IMR-90 (cell line): ENCODE results near the gene SYNE1. TPM values are rescaled to one million over a fixed set of nuclear protein-coding genes. Genes with fewer than 3 reads are reported as not detected.
A peak's percentile ranks its signal among the peaks of the same experiment; 100 is the strongest.
"Not testable (repeated sequence)": the region's sequence is repeated elsewhere in the genome, so short reads cannot be mapped to it uniquely, and the experiment has no call there.

Experiments
- ATAC-seq: fragments of 200-7000 bp; cut with Tn5 transposase; 2 replicates; pipeline ENCODE4 v1.9.1; 2020; ENCODE audit warnings: low read depth, mild to moderate bottlenecking, moderate library complexity
- BruUV-seq: library from RNA; stranded (reverse); fragments of 400-500 nt; replicated peaks from 2 replicates; lab custom pipeline; 2021; lab: Mats Ljungman, UMichigan
- CTCF ChIA-PET: fragments of 300-600 bp; formaldehyde crosslinking; extraction: SDS; loops from one replicate; lab custom pipeline; 2021; ENCODE audit warnings: antibody characterized with exemption; lab: Yijun Ruan, JAX
- POLR2A ChIA-PET: fragments of 300-600 bp; sonication (Branson Sonifier 250); formaldehyde crosslinking; loops from one replicate; lab custom pipeline; 2022; ENCODE audit warnings: antibody characterized with exemption; ENCODE audit not compliant: unreplicated experiment; lab: Charles Lee
- DNase-seq: peaks from one replicate; pipeline ENCODE4 v3.0.0; 2013
- H2AFZ ChIP-seq: replicated peaks from 2 replicates; pipeline ENCODE3; 2013; ENCODE audit warnings: low read length, mild to moderate bottlenecking; ENCODE audit not compliant: poor library complexity
- H2AK5ac ChIP-seq: 2 replicates; pipeline ENCODE4 v1.6.1; 2013; ENCODE audit warnings: low read depth, low read length, inconsistent platforms
- H2AK9ac ChIP-seq: replicated peaks from 2 replicates; pipeline ENCODE3; 2013; ENCODE audit warnings: mild to moderate bottlenecking, low read depth, low read length, moderate library complexity; ENCODE audit not compliant: poor library complexity
- H2BK120ac ChIP-seq: 2 replicates; pipeline ENCODE4 v1.6.1; 2013; ENCODE audit warnings: low read depth, low read length, inconsistent platforms
- H2BK15ac ChIP-seq: 3 replicates; pipeline ENCODE4 v1.6.1; 2013; ENCODE audit warnings: low read depth, low read length, inconsistent platforms
- H2BK20ac ChIP-seq: 2 replicates; pipeline ENCODE4 v1.6.1; 2013; ENCODE audit warnings: low read depth, mild to moderate bottlenecking, inconsistent platforms, low read length, moderate library complexity
- H2BK5ac ChIP-seq: 2 replicates; pipeline ENCODE4 v1.6.1; 2013; ENCODE audit warnings: mild to moderate bottlenecking, low read depth, low read length, inconsistent platforms; ENCODE audit not compliant: poor library complexity, severe bottlenecking
- H3K14ac ChIP-seq: replicated peaks from 2 replicates; pipeline ENCODE4 v1.6.1; 2013; ENCODE audit warnings: low read depth, low read length, inconsistent platforms
- H3K18ac ChIP-seq: 2 replicates; pipeline ENCODE4 v1.6.1; 2013; ENCODE audit warnings: low read depth, low read length, control low read depth
- H3K23ac ChIP-seq: 2 replicates; pipeline ENCODE4 v1.6.1; 2013; ENCODE audit warnings: low read depth, low read length, inconsistent platforms
- H3K27ac ChIP-seq: 2 replicates; pipeline ENCODE4 v1.5.1; 2013; ENCODE audit warnings: mild to moderate bottlenecking, control low read depth, low read length; ENCODE audit not compliant: insufficient read depth
- H3K27me3 ChIP-seq: 2 replicates; pipeline ENCODE4 v1.6.1; 2013; ENCODE audit warnings: low read length; ENCODE audit not compliant: control insufficient read depth, insufficient read depth
- H3K36me3 ChIP-seq: 2 replicates; pipeline ENCODE4 v1.6.1; 2013; ENCODE audit warnings: low read length, mixed read lengths; ENCODE audit not compliant: control insufficient read depth, insufficient read depth
- H3K4ac ChIP-seq: 2 replicates; pipeline ENCODE4 v1.6.1; 2013; ENCODE audit warnings: low read depth, low read length, inconsistent platforms
- H3K4me1 ChIP-seq: 2 replicates; pipeline ENCODE4 v1.6.1; 2013; ENCODE audit warnings: low read length, mixed read lengths; ENCODE audit not compliant: control insufficient read depth, insufficient read depth
- H3K4me2 ChIP-seq: 2 replicates; pipeline ENCODE4 v1.6.1; 2013; ENCODE audit warnings: low read depth, mild to moderate bottlenecking, control low read depth, low read length, moderate library complexity
- H3K4me3 ChIP-seq: 2 replicates; pipeline ENCODE4 v1.5.1; 2013; ENCODE audit warnings: low read depth, mild to moderate bottlenecking, control low read depth, low read length, moderate library complexity; ENCODE audit not compliant: insufficient read depth
- H3K56ac ChIP-seq: 2 replicates; pipeline ENCODE4 v1.6.1; 2013; ENCODE audit warnings: low read length, inconsistent platforms; ENCODE audit not compliant: insufficient read depth; ENCODE audit errors: extremely low read depth
- H3K79me1 ChIP-seq, 2 experiments: 2 replicates each; pipeline ENCODE4 v1.6.1; 2013; ENCODE audit warnings: low read length in 2 of 2, inconsistent platforms in 1 of 2, low read depth in 1 of 2
- H3K9ac ChIP-seq: 2 replicates; pipeline ENCODE4 v1.6.1; 2013; ENCODE audit warnings: low read depth, low read length, control low read depth
- H3K9me1 ChIP-seq: 2 replicates; pipeline ENCODE4 v1.6.1; 2013; ENCODE audit warnings: low read length, inconsistent platforms; ENCODE audit not compliant: insufficient read depth
- H3K9me3 ChIP-seq: 2 replicates; pipeline ENCODE4 v1.6.1; 2013; ENCODE audit warnings: low read length; ENCODE audit not compliant: control insufficient read depth, insufficient read depth
- H4K20me1 ChIP-seq: 2 replicates; pipeline ENCODE4 v1.6.1; 2013; ENCODE audit warnings: low read length, inconsistent platforms; ENCODE audit not compliant: insufficient read depth
- H4K5ac ChIP-seq: 2 replicates; pipeline ENCODE4 v1.6.1; 2013; ENCODE audit warnings: mild to moderate bottlenecking, low read depth, low read length, control low read depth
- H4K8ac ChIP-seq, 2 experiments: 2 replicates each; pipeline ENCODE4 v1.6.1; 2013; ENCODE audit warnings: low read depth in 2 of 2, low read length in 2 of 2, control low read depth in 1 of 2, inconsistent platforms in 1 of 2
- H4K91ac ChIP-seq: 2 replicates; pipeline ENCODE4 v1.6.1; 2013; ENCODE audit warnings: low read depth, low read length, inconsistent platforms; ENCODE audit not compliant: insufficient read depth
- WGBS, 2 experiments: methylation state at CpG; one replicate each; pipeline versions ENCODE4 v1.1.5 to v1.1.7; 2013; ENCODE audit warnings: missing lambda C conversion rate in 2 of 2; ENCODE audit not compliant: insufficient read length in 1 of 2; ENCODE audit errors: extremely low coverage in 2 of 2; 5-methylcytosine and 5-hydroxymethylcytosine counted together
- dilution Hi-C: fragments of 300-500 bp; cut with HindIII; formaldehyde crosslinking; loops from one replicate; pipeline ENCODE4 v1.14.3; 2018; ENCODE audit warnings: low sequenced_read_pairs; ENCODE audit not compliant: unreplicated experiment
- in situ Hi-C: fragments of 300-500 bp; cut with MboI; formaldehyde crosslinking; loops from 3 replicates; pipeline ENCODE4 v1.14.3; 2019; ENCODE audit warnings: low sequenced_read_pairs, inconsistent platforms, mixed read lengths
- intact Hi-C: fragments of 100-400 bp; cut with micrococcal nuclease; formaldehyde crosslinking; loops from 2 replicates; pipeline ENCODE4 v1.10.0; 2022
- polyA plus RNA-seq, 3 experiments: library from polyadenylated mRNA; depleted of rRNA; stranded (reverse); fragments of >200 nt; gene quantifications; 2 replicates each; pipeline ENCODE4 v1.2.3, GENCODE V29; 2012; ENCODE audit warnings: low replicate concordance in 1 of 3
- total RNA-seq: library from RNA; depleted of rRNA; stranded (reverse); fragments of >200 nt; gene quantifications from 2 replicates; pipeline ENCODE4 v1.2.3, GENCODE V29; 2012

Gene SYNE1
- total and polyA plus RNA-seq, 2 of the 4 experiments (the other 2 are of a cell fraction), result 34.1 to 159 TPM

- H3K9me1 ChIP-seq, dilution Hi-C loops, intact Hi-C loops, H3K4me3 ChIP-seq, H2AK9ac ChIP-seq, CTCF ChIA-PET, in situ Hi-C loops, H3K4me2 ChIP-seq, H3K27me3 ChIP-seq, H3K36me3 ChIP-seq, H2AFZ ChIP-seq, POLR2A ChIA-PET, ATAC-seq, H3K9me3 ChIP-seq, BruUV-seq, H3K9ac ChIP-seq, H4K20me1 ChIP-seq: not testable (repeated sequence)
- H4K8ac ChIP-seq, result peak overlapping the region; percentile 98 to 99
- peak overlapping the region; percentile 100 for H2BK20ac ChIP-seq
- peak overlapping the region; percentile 100 for H3K4ac ChIP-seq
- 100% methylated on average over 2 of the region's 3 CpGs; no CpG with 5 or more reads in 1 of the 2 experiments for WGBS, 2 experiments
- peaks cover 14% of the 10 kb centered on the region for H3K4me1 ChIP-seq
- peak overlapping the region; percentile 80 for H3K27ac ChIP-seq
- H2BK15ac ChIP-seq, result peak overlapping the region; percentile 100; the same call in 2 of the 3 replicates
- H3K23ac ChIP-seq, result peak overlapping the region; percentile 98
- peak overlapping the region; percentile 88 for H3K18ac ChIP-seq
- H2BK120ac ChIP-seq, result peak overlapping the region; percentile 100
- peak; percentile 12 for DNase-seq
- peak overlapping the region; percentile 69; the same call in 1 of the 2 replicates for H4K5ac ChIP-seq
- peak overlapping the region; percentile 55 for H2AK5ac ChIP-seq
- H3K56ac ChIP-seq, result peak overlapping the region; percentile 96; the same call in 1 of the 2 replicates
- H4K91ac ChIP-seq, result peak overlapping the region; percentile 100
- peak overlapping the region; percentile 100 for H2BK5ac ChIP-seq
- H3K14ac ChIP-seq, result peak overlapping the region; percentile 100
- peaks cover 0 to 14% of the 10 kb centered on the region in 2 experiments; a peak in 3 of 4 replicates for H3K79me1 ChIP-seq
Observed at GRCh38 chr6:152492281-152492680, 144.9 kb downstream of the SYNE1 start.

GRCh38 chr6:152491501-152491900 lies 145.7 kb downstream of the SYNE1 start:
- TSS peak; percentile 87 for BruUV-seq
- H3K9me3 ChIP-seq, H3K4me3 ChIP-seq, H2AFZ ChIP-seq, in situ Hi-C loops, dilution Hi-C loops, H3K27me3 ChIP-seq, H3K36me3 ChIP-seq, CTCF ChIA-PET, intact Hi-C loops, POLR2A ChIA-PET, H4K20me1 ChIP-seq, H3K9me1 ChIP-seq: not testable (repeated sequence)
- H3K14ac ChIP-seq, result peak overlapping the region; percentile 100
- H2BK5ac ChIP-seq, result peak overlapping the region; percentile 100
- H3K18ac ChIP-seq, result peak overlapping the region; percentile 94
- H2BK20ac ChIP-seq, result peak overlapping the region; percentile 100
- DNase-seq (peak; percentile 51), ATAC-seq (peak; percentile 28; the same call in 1 of the 2 replicates)
- H4K5ac ChIP-seq, result peak overlapping the region; percentile 43
- peak overlapping the region; percentile 98 for H3K23ac ChIP-seq
- H3K4me2 ChIP-seq, result peak overlapping the region; percentile 24; the same call in 1 of the 2 replicates
- H3K56ac ChIP-seq, result peak overlapping the region; percentile 96
- H3K9ac ChIP-seq, result peak overlapping the region; percentile 53; the same call in 1 of the 2 replicates
- peak overlapping the region; percentile 100 for H2BK15ac ChIP-seq
- 77% methylated on average over 1 of the region's 2 CpGs; no CpG with 5 or more reads in 1 of the 2 experiments for WGBS, 2 experiments
- peak overlapping the region; percentile 100 for H2BK120ac ChIP-seq
- H4K8ac ChIP-seq, result peak overlapping the region; percentile 98 to 99
- H2AK9ac ChIP-seq, result peak overlapping the region; percentile 72
- H3K4ac ChIP-seq, result peak overlapping the region; percentile 100
- H2AK5ac ChIP-seq, result peak overlapping the region; percentile 98
- H3K27ac ChIP-seq, result peak overlapping the region; percentile 98
- peaks cover 0 to 14% of the 10 kb centered on the region in 2 experiments; a peak in 3 of 4 replicates for H3K79me1 ChIP-seq
- peaks cover 13% of the 10 kb centered on the region for H3K4me1 ChIP-seq
- H4K91ac ChIP-seq, result peak overlapping the region; percentile 100
